ENCODE data around the gene KCNE3. TPM values are rescaled to one million over a fixed set of nuclear protein-coding genes. Genes with fewer than 3 reads are reported as not detected.

Gene KCNE3
- total and polyA plus RNA-seq, 2 experiments from 2014 or later: 2.3 to 10.6 TPM

- DNase-seq (ENCODE audit: low spot score) (no peak), ATAC-seq (no peak)
- Histone ChIP-seq H3K9me2 (ENCODE audit: insufficient read depth) (0 out of 2 replicates have a peak, but pooled peaks cover 6% of the 10 kb centered on the region), H3K4me1 (ENCODE audit: insufficient read depth) (peaks cover 10% of the 10 kb centered on the region), H3K36me3 (ENCODE audit: insufficient read depth) (no peaks in the 10 kb centered on the region), H3K27me3 (ENCODE audit: insufficient read depth) (no peaks in the 10 kb centered on the region), H4K20me1 (replicated peaks; ENCODE audit: insufficient read depth) (no peaks in the 10 kb centered on the region), H3K27ac (ENCODE audit: low read depth) (no peak overlapping the region), H3K4me3 (no peak overlapping the region), H3F3A (replicated peaks; ENCODE audit: low read depth) (no peaks in the 10 kb centered on the region), H3K79me2 (replicated peaks; ENCODE audit: insufficient read depth) (no peaks in the 10 kb centered on the region), H2AFZ (no peak overlapping the region), H3K4me2 (no peak overlapping the region)
- Mint-ChIP-seq H3K27me3 (ENCODE audit: insufficient read depth, low read depth, poor library complexity) (no peaks in the 10 kb centered on the region), H3K9me3 (no peaks in the 10 kb centered on the region), H3K27ac (no peak overlapping the region), H3K4me1 (peaks cover 3% of the 10 kb centered on the region; the same call in 1 of the 3 replicates), H3K4me3 (no peak overlapping the region), H3K36me3 (ENCODE audit: low read depth) (no peaks in the 10 kb centered on the region)
- no peak for TF ChIP-seq CTCF (conservative IDR thresholded peaks at IDR 0.05; ENCODE audit: low read depth in 2 of 2)
- no peak for TF ChIP-seq POLR2AphosphoS5 (IDR thresholded peaks at IDR 0.05; ENCODE audit: low read depth)
- TF ChIP-seq NANOG (IDR thresholded peaks at IDR 0.05; ENCODE audit: borderline replicate concordance): no peak
- TF ChIP-seq STAT1 (IDR thresholded peaks at IDR 0.05; ENCODE audit: unreplicated experiment): no peak
- TF ChIP-seq ZNF462 (CRISPR knock-in tag; IDR thresholded peaks at IDR 0.05): no peak
- no peak for TF ChIP-seq ZNF331 (CRISPR knock-in tag; IDR thresholded peaks at IDR 0.05; ENCODE audit: low read depth)
- no peak for TF ChIP-seq EZH2 (IDR thresholded peaks at IDR 0.05; ENCODE audit: low read depth, unreplicated experiment)
- TF ChIP-seq ZNF114 (CRISPR knock-in tag; IDR thresholded peaks at IDR 0.05): no peak
- TF ChIP-seq CREB1 (CRISPR knock-in tag; IDR thresholded peaks at IDR 0.05; ENCODE audit: low read depth): no peak
- TF ChIP-seq JUNB (IDR thresholded peaks at IDR 0.05; ENCODE audit: unreplicated experiment): no peak
- no peak for TF ChIP-seq ETS1 (IDR thresholded peaks at IDR 0.05)
- TF ChIP-seq EZH2phosphoT487 (IDR thresholded peaks at IDR 0.05; ENCODE audit: unreplicated experiment): no peak
- TF ChIP-seq REST (IDR thresholded peaks at IDR 0.05; ENCODE audit: unreplicated experiment): no peak
Observed at GRCh38 chr11:74459584-74459983, 7.8 kb downstream of the KCNE3 start.
